GM19099 (cell line): ENCODE data around the gene LRTM2.

Source experiments
- POLR2A ChIP-seq: IDR thresholded peaks from 3 replicates; pipeline ENCODE4 v1.6.1; 2011; ENCODE audit warnings: low read depth; ENCODE audit not compliant: insufficient read length; ENCODE audit errors: extremely low read depth

The LRTM2 gene

DNA sequence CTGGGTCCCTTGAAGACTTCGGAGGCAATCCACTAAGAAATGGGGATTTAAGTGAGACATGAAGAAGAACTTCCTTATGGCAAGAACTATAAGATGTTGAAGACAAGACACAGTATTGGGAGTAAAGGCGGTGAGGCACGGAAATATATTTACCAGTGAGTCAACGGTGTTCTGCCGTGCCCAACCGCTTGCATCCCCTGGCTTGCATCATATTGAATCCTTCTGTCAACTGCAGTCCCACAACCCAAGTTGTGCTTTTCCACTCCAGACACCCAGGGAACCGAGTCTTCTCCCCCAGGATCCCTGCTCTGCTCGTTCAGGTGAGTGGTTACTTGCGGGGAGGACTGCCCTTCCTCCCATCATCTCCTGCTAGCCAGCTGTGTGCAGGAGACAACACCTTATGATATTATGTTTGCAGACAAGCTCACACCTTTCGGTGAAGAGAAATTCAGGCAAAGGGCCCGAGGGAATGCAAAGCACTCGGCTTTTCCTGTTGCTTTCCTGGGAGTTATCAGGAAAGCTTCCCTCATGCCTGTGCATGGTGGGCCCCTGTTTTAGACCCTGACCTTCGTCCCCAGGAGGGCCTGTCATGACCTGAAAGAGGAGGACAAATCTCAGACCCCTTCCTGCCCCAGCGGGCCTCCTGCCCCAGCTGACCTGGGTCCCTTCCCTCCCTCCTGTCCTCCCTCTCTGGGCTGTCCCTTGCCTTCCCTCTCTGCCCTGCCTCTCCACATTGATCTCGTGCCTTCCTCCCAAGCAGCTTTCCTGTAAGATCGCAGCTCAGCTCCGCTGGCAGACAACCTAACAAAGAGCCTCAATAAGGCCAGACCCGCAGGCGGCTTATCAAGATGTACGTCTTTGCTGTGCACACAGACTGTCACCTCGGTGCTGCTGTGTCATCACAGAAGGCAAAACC is 4.3 kb upstream of the LRTM2 start:
- no peak for TF ChIP-seq POLR2A

DNA sequence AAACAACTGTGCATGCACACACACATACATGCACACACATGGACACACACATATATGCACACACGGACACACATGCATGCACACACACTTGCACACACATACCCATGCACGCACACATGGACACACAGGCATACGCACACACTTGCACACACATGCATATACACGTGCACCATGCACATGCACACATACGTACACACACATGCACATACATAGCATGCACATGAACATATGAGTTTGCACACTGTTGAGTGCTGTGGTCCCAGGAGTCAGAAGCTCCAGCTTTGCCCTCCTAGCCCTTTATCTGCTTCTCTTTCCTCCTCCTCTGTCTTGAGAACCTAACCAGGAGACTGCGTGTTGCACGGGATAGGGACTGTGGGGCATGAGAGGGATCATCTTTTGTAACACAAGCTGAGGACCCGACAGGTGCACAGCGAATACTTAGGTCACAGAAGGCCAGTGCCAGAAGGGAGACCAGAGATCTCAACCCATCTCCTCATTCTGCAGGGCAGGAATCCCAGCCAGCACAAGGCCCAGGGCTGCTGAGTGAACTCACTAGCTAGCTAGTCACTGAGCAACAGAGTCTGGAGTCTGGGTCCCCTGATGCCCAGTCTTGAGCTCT is 3.5 kb upstream of the LRTM2 start:
- TF ChIP-seq POLR2A, result no peak

DNA sequence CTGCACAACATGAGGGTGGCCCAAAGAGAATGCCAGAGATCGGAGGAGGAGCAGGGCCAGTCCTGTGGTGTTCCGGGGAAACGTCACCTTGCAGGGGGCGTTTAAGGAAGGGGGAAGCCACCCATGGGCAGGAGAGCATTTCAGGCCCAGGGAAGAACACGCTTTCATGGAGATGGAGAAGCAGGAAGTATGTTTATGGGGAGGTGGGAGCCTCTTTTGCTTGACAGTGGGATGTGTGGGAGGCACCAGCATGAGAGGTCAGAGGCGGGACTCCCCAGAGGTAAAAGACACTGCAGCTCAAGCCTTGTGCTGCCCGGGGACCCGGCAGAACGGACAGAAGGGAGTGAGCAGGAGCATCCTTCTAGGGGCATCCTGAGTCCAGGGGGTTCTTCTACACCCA is 1.3 kb upstream of the LRTM2 start:
- no peak for TF ChIP-seq POLR2A

GRCh38 chr12:1819571-1819970 is 794 bp upstream of the LRTM2 start:
- TF ChIP-seq POLR2A, result no peak

- no peak for TF ChIP-seq POLR2A
Observed at GRCh38 chr12:1820896-1821291, 529 bp downstream of the LRTM2 start.

DNA sequence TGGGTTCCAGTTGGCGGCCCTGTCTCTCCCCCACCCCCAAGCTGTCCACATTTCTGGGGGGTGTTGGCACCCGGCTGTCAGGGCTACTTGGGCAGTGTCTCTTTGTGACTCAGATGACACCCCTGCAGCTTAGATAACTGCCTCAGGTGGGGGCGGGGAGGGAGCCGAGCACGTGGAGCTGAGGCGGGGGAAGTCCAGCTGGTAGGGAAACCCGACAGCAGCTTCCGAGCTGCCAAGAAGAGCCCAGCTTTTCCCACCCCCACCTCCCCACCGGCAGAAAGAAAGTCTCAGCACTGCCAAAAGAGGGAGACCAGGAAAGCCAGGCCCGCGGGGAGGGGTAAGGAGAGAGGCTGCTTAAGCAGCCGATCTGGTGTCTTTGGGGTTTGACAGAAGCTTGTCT is 1.4 kb downstream of the LRTM2 start:
- TF ChIP-seq POLR2A, result no peak

GRCh38 chr12:1822699-1823098 is 2.3 kb downstream of the LRTM2 start:
- no peak for TF ChIP-seq POLR2A

- no peak for TF ChIP-seq POLR2A
Observed at GRCh38 chr12:1823237-1823636, 2.9 kb downstream of the LRTM2 start.

DNA sequence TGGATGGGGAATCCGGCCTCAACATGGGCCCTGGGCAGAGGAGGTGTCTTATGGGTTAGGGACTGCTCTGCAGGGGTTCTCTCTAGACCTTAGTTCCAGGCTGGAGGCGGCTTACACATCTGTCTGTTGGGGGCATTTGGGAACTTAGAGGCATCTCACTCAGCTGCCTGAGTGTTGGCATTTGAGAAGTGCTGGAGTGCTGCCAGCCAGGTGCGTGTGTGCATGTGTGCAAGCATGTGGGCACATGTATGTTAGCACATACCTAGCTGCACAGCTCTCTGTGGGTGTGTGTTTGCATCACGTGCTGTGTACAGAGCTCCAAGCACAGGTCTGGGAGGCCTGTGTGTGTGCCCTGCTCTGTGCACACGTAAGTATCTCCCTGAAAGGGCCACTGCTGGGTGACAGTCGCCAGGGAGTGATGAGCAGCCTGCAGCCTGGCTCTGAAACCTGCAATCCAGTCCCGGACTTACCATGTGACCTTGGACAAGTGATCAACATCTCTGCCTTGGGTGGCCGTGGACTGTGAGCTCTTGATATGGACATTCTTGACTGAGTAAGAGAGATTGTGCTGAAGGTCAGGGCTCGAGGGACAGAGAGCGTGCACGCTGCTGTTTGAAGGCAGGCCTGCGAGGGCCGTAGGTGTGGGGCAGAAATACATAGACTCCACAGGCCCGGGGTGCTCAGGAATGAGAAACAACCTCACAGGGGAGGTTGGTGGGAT is 5.2 kb downstream of the LRTM2 start:
- no peak for TF ChIP-seq POLR2A

DNA sequence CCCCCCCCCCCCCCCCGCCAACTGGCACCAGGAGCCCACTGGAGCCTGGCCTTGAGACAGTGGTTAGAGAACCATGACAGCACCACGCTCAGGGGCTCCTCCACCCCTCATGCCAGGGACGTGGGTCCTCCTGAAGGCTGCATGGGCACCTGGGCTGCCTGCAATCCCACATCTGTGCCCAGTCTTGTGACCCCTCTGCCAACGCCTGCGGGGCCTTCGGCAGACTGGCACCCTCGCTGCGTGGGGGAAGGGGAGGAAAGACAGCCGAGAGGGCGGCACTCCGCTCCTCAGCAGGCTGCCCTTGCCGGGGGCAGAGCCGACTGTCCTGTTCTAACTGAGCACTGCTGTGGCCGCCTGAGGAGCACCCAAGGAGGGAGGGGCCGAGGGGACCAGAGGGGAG is 6.0 kb downstream of the LRTM2 start:
- TF ChIP-seq POLR2A, result no peak

GRCh38 chr12:1826867-1827705 is 6.7 kb downstream of the LRTM2 start:
- TF ChIP-seq POLR2A, result no peak

DNA sequence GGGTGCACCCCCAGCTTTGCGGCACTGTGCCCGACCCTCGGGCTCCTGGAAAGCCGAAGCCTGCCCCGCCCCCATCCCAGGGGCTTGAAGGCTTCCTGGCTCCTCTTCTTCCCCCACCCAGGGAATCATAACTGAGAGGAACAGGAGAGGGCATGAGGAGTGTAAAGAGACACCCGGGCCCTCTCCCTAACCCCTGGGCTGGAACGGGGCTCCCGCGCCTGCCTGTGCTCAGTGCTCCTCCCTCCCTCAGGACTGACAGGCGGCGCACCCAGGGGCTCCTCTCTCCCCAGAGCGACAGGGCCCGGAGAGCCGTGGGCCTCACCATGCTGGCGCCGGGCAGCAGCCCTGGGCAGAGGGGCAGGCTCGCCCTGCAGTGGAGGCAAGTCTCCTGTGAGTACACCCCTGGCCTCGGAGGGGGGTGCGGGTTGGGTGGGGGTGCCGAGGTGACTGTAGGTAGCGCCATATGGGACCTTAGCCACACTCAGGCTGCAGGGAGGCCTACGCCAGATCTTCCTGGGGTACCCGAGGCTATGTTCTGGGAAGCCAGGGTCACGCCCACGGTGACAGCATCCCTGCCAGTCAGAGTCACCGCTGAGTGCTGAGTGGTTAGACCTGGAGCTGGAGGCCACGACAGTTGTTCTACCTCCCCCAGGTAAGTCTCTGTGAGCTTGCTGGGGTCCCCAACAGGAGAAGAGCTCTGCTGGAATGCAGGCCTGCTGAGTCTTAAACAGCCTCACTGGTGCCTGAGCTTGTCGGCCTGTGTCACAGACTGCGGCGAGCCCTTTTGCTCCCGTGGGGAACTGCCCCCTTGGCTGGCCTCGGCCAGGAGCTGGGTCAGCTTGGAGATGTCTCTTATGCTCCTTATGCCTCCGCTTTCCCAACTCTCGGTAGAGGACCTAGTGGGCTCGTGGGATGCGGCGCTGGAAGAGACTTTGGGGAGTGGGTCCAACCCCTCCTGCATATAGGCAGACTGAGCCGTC is 7.8 kb downstream of the LRTM2 start:
- TF ChIP-seq POLR2A, result no peak

DNA sequence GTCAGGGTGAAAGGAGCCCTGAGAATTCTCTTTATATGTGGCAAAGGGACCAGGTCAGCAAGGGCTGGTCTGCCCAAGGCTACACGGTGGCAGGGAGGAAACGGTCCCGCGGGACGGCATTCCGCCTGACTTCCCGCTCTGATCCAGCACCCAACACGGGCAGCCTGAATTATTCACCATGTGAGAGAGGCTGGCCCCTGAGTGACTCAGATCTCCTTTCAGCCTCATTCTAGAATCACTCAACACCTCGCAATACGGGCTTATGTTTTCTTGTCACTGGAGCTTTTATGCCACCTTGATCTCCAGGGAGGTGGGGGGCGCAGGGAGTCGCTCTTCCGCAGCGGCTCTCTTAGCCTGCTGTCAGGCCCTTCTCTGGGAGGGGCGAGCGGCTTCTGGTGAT is 8.5 kb downstream of the LRTM2 start:
- no peak for TF ChIP-seq POLR2A
